Measurements from ENCODE around the gene CDKL2.
"Not testable (repeated sequence)": the region's sequence is repeated elsewhere in the genome, so short reads cannot be mapped to it uniquely, and the experiment has no call there.

DNA sequence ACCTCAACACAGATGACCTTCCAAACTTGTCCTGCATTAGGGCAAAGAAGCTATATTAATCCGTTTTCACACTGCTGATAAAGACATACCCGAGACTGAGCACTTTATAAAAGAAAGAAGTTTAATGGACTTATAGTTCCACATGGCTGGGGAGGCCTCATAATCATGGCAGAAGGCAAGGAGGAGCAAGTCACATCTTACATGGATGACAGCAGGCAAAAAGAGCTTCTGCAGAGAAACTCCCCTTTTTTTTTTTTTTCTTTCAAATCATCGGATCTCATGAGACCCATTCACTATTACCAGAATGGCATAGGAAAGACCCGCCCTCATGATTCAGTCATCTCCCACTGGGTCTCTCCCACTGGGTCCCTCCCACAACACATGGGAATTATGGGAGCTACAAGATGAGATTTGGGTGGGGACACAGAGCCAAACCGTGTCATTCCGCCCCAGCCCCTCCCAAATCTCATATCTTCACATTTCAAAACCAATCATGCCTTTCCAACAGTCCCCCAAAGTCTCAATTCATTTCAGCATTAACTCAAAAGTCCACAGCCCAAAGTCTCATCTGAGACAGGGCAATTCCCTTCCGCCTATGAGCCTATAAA, 98.7 kb downstream of the CDKL2 start:
- TF ChIP-seq, protein P1, sequence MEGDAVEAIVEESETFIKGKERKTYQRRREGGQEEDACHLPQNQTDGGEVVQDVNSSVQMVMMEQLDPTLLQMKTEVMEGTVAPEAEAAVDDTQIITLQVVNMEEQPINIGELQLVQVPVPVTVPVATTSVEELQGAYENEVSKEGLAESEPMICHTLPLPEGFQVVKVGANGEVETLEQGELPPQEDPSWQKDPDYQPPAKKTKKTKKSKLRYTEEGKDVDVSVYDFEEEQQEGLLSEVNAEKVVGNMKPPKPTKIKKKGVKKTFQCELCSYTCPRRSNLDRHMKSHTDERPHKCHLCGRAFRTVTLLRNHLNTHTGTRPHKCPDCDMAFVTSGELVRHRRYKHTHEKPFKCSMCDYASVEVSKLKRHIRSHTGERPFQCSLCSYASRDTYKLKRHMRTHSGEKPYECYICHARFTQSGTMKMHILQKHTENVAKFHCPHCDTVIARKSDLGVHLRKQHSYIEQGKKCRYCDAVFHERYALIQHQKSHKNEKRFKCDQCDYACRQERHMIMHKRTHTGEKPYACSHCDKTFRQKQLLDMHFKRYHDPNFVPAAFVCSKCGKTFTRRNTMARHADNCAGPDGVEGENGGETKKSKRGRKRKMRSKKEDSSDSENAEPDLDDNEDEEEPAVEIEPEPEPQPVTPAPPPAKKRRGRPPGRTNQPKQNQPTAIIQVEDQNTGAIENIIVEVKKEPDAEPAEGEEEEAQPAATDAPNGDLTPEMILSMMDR (optimal IDR thresholded peaks at IDR 0.05 in 1 of 3, IDR thresholded peaks at IDR 0.05 in 1 of 3, conservative IDR thresholded peaks at IDR 0.05 in 1 of 3; ENCODE audit: extremely low read depth in 1 of 3, insufficient read depth in 2 of 3, low read length in 3 of 3): not testable (repeated sequence)
- not testable (repeated sequence) for TF ChIP-seq EZH2 (IDR thresholded peaks at IDR 0.05; ENCODE audit: low read length)
